Measurements from ENCODE around the gene RHBDF1.

The RHBDF1 gene

GRCh38 chr16:112153-112840 lies 39.9 kb upstream of the RHBDF1 start:
- no peak overlapping the region for H3K9ac ChIP-seq (ENCODE audit: low read length)
- TF ChIP-seq EZH2phosphoT487 (IDR thresholded peaks at IDR 0.05; ENCODE audit: low read depth), result no peak
- TF ChIP-seq CTCF (IDR thresholded peaks at IDR 0.05; ENCODE audit: low read depth, low read length), result no peak
- H3K27me3 ChIP-seq (ENCODE audit: low read depth, low read length), result no peaks in the 10 kb centered on the region
- no peak overlapping the region for H3K4me2 ChIP-seq (ENCODE audit: low read length)
- H4K20me1 ChIP-seq (ENCODE audit: insufficient read depth, low read length), result no peaks in the 10 kb centered on the region
- no peak overlapping the region for H3K4me3 ChIP-seq (ENCODE audit: low read length)
- peaks cover 39% of the 10 kb centered on the region for H3K36me3 ChIP-seq (replicated peaks; ENCODE audit: low read depth, low read length)
- H3K9me3 ChIP-seq (ENCODE audit: insufficient read depth, low read length), result no peaks in the 10 kb centered on the region
- no peaks in the 10 kb centered on the region for H3K4me1 ChIP-seq (ENCODE audit: low read length)
- no peaks in the 10 kb centered on the region for H3K79me2 ChIP-seq (ENCODE audit: low read length)
- H2AFZ ChIP-seq (ENCODE audit: low read depth, low read length), result no peak overlapping the region
- H3K27ac ChIP-seq (ENCODE audit: low read length), result no peak overlapping the region

DNA sequence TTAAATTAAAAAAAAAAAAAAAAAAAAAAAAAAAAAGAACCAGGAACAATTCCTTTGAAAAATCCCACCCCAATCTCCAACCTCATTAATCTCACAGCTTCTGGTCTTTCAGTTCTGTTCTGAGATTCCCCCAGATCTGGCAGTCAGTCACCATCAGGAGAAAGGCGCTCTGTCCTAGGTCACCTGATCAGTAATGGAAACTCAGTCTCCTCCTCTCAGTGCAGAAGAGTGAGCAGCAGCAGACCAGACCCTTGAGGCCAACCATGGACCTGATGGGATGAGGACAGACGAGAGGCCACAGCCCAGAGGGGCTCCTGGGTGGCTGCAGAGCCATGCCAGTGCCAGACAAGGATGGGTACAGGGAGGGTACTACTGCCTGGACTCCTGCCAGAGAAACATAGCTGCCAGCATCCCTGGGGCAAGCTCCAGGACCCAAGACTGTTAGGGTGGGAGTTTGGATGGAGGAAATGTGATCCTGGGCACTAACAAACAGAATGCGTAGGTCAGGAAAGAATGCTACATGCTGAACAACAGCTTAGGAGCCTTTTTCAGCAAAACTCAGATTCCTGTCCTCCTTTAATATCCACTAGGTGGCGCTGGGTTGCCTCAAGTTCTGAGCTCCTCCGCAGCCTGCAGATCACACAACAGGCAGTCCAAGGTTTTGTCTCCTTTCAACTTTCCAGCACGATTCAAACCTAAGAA lies 34.3 kb upstream of the RHBDF1 start:
- no peak overlapping the region for H2AFZ ChIP-seq (ENCODE audit: low read depth, low read length)
- no peaks in the 10 kb centered on the region for H3K4me1 ChIP-seq (ENCODE audit: low read length)
- no peaks in the 10 kb centered on the region for H3K79me2 ChIP-seq (ENCODE audit: low read length)
- H3K27ac ChIP-seq (ENCODE audit: low read length), result no peak overlapping the region
- H3K4me2 ChIP-seq (ENCODE audit: low read length), result no peak overlapping the region
- H3K27me3 ChIP-seq (ENCODE audit: low read depth, low read length), result no peaks in the 10 kb centered on the region
- H3K36me3 ChIP-seq (replicated peaks; ENCODE audit: low read depth, low read length), result peaks cover 29% of the 10 kb centered on the region
- H3K4me3 ChIP-seq (ENCODE audit: low read length), result no peak overlapping the region
- no peaks in the 10 kb centered on the region for H4K20me1 ChIP-seq (ENCODE audit: insufficient read depth, low read length)
- no peaks in the 10 kb centered on the region for H3K9me3 ChIP-seq (ENCODE audit: insufficient read depth, low read length)
- TF ChIP-seq CTCF (IDR thresholded peaks at IDR 0.05; ENCODE audit: low read depth, low read length), result peak; percentile 83
- TF ChIP-seq EZH2phosphoT487 (IDR thresholded peaks at IDR 0.05; ENCODE audit: low read depth), result no peak
- no peak overlapping the region for H3K9ac ChIP-seq (ENCODE audit: low read length)

- Histone ChIP-seq H3K27me3 (ENCODE audit: low read depth, low read length) (no peaks in the 10 kb centered on the region), H3K36me3 (replicated peaks; ENCODE audit: low read depth, low read length) (peaks cover 25% of the 10 kb centered on the region), H3K27ac (ENCODE audit: low read length) (no peak overlapping the region), H3K4me2 (ENCODE audit: low read length) (no peak overlapping the region), H2AFZ (ENCODE audit: low read depth, low read length) (no peak overlapping the region), H3K9ac (ENCODE audit: low read length) (no peak overlapping the region), H3K4me3 (ENCODE audit: low read length) (no peak overlapping the region), H3K4me1 (ENCODE audit: low read length) (no peaks in the 10 kb centered on the region), H3K79me2 (ENCODE audit: low read length) (no peaks in the 10 kb centered on the region), H4K20me1 (ENCODE audit: insufficient read depth, low read length) (no peaks in the 10 kb centered on the region), H3K9me3 (ENCODE audit: insufficient read depth, low read length) (no peaks in the 10 kb centered on the region)
- no peak for TF ChIP-seq CTCF (IDR thresholded peaks at IDR 0.05; ENCODE audit: low read depth, low read length)
Measured at GRCh38 chr16:105521-105920, 33.1 kb upstream of the RHBDF1 start.

GRCh38 chr16:104928-105327 lies 32.5 kb upstream of the RHBDF1 start:
- Histone ChIP-seq H3K27me3 (ENCODE audit: low read depth, low read length) (no peaks in the 10 kb centered on the region), H3K4me1 (ENCODE audit: low read length) (no peaks in the 10 kb centered on the region), H2AFZ (ENCODE audit: low read depth, low read length) (no peak overlapping the region), H3K27ac (ENCODE audit: low read length) (no peak overlapping the region), H3K36me3 (replicated peaks; ENCODE audit: low read depth, low read length) (peaks cover 22% of the 10 kb centered on the region), H3K9ac (ENCODE audit: low read length) (no peak overlapping the region), H4K20me1 (ENCODE audit: insufficient read depth, low read length) (no peaks in the 10 kb centered on the region), H3K79me2 (ENCODE audit: low read length) (no peaks in the 10 kb centered on the region), H3K4me2 (ENCODE audit: low read length) (no peak overlapping the region), H3K4me3 (ENCODE audit: low read length) (no peak overlapping the region), H3K9me3 (ENCODE audit: insufficient read depth, low read length) (no peaks in the 10 kb centered on the region)
- TF ChIP-seq EZH2phosphoT487 (IDR thresholded peaks at IDR 0.05; ENCODE audit: low read depth) (no peak), CTCF (IDR thresholded peaks at IDR 0.05; ENCODE audit: low read depth, low read length) (no peak)

Data from OCI-LY3 (cell line).